NCI-H128 (cell line): ENCODE results near the gene PPIH.
"Not testable (repeated sequence)": the region's sequence is repeated elsewhere in the genome, so short reads cannot be mapped to it uniquely, and the experiment has no call there.

Source experiments
- DNase-seq: peaks from one replicate; lab custom pipeline; 2025; ENCODE audit not compliant: unreplicated experiment; lab: John Stamatoyannopoulos, UW

The PPIH gene

DNA sequence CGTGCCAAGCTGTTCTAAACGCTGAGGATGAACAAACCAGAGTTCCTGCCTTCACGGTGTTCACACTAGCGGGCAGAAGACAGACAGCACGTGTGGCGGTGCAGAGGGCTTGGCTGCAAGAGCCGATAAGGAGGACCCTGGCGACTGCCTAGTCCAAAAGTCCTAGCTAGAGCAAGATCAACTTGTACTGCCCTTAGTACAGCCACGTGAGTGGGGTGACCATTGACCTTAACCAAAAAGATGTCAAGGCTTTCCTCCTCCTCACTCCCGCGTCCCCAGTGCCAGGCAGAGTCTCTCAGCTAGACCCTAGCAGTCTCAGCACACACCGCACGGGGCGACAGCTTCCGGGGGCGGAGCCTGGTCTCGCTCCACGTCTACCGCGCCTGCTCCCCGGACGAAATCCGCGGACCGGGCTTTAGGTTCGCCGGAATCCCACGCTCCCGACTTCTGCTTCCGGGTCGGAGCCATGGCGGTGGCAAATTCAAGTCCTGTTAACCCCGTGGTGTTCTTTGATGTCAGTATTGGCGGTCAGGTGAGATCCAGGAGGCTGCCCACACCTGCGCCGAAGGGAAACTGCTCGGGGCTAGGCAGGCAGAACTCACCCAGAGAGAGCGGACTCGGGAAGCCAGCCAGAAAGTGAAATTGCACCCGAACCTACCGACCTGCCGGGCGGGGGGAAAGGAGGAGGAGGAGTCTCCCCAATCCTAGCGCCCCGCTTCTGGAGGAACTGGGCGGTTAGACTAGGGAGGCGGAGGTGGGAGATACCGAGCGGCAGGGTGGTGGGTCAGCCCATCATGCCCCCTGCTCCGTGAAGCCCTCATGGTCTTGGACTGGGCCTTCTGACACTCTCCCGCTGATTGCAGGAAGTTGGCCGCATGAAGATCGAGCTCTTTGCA, at the start of gene PPIH:
TSS of gene PPIH (plus strand) at position 443 of the 896 bp plus-strand sequence. CDS start at position 467, 24 bp downstream.
- DNase-seq, result peak; percentile 94

DNA sequence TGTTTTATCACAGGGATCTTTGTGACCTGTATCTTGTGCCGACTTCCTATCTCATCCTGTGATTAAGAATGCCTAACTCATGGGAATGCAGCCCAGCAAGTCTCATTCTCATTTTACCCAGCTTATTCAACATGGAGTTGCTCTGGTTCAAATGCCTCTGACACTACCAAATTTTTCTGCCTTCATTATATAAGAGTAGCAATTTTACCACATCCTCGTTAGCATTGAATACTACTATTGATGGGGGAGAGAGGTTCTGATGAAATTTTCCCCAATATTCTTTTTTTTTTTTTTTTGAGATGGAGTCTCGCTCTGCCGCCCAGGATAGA, 44.5 kb upstream of the PPIH start:
- no peak for DNase-seq

- no peak for DNase-seq
Observed at GRCh38 chr1:42618866-42619265, 39.4 kb upstream of the PPIH start.

DNA sequence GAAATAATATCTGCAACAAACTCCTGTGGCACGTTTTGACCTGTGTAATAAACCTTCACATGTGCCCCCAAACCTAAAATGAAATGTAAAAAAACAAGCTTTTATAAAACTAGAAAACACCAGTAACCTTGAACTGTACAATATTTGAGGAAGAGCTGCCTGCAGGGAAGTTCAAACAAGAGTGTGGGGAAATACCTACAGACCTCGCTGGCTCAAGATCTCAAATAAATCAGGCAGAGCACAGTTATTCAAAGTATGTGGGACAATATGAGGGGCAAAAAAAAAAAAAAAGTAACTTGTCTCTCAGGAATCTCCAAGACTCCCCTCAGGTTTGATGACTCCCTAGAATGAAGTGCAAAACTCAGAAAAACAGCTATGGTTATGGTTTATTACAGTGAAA, 37.9 kb upstream of the PPIH start:
- no peak for DNase-seq

- DNase-seq, result not testable (repeated sequence)
Observed at GRCh38 chr1:42621180-42621579, 37.0 kb upstream of the PPIH start.

- not testable (repeated sequence) for DNase-seq
Observed at GRCh38 chr1:42627205-42627604, 31.0 kb upstream of the PPIH start.

DNA sequence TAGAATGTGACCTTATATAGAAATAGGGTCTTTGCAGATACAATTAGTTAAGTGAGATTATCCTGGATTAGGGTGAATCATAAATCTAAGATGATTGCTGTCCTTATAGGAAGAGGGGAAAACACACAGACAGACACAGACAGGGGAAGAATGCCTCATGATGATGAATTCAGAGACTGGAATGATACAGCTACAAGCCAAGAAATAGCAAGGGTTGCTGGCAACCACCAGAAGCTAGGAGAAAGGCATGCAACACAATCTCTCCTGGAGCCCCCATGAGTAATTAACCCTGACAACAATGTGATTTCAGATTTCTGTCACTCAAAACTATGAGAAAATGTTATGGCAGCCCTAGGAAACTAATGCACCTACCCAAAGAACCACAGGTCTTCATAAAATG, 19.1 kb upstream of the PPIH start:
- DNase-seq, result no peak

DNA sequence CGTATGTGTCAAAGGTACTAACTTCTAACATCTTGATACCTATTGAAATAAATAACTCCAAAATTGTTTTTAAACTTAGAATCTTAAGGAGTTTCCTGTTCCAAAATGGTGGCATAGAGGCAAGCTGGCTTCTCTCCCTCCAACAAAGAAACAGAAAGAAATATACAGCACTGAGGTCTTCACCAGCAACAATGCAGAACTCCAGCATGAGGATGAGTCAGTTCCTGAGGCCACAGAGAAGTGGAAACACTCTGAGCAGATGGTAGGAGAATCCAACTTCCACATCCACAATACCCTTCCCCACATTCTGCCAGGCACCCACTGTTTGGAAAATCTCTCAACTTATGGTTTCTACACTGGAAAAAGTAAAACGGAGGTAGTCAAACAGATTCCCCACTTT, 12.2 kb upstream of the PPIH start:
- DNase-seq, result no peak

DNA sequence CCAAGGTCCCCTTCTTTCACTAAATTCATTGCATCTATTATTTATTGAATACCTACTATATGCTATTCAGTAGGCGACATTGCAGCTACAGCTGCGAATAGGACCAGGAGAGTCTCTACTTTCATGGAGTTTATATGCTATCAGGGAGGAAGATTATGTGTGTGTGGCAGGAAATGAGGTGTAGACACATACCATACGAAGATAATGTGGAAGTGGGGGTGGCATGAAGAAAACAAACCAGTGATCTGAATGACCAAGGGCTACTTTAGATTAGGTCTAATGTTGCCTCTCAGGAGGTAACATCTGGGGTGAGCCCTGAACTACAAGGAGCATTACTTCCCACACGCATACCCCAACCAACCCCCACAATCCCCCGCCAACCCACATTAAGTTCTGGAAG, 1.0 kb upstream of the PPIH start:
- DNase-seq, result no peak

- DNase-seq, result no peak
Observed at GRCh38 chr1:42658877-42659337, 684 bp downstream of the PPIH start.

- no peak for DNase-seq
Observed at GRCh38 chr1:42660907-42661500, 2.8 kb downstream of the PPIH start.

GRCh38 chr1:42669936-42670335, 11.7 kb downstream of the PPIH start:
- DNase-seq, result no peak

- DNase-seq, result no peak
Observed at GRCh38 chr1:42670425-42670824, 12.2 kb downstream of the PPIH start.

DNA sequence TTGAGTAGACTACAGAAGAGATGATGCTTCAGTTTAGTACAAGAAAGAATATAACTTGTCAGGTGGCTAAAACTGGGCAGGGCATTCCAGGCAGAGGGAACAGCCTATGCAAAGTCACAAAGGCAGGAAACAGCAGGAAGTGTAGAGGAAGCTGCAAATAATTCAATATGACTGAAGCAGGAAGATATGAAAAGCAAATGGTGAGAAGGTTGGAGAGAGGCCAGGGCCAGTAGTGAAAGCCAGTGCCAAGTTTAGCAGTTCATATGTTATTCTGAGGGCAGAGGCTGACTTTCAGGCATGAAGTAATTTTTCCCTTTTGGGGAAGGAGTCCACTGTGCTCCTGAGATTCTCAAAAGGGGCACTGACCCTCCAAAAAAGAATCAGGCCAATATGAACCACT, 16.0 kb downstream of the PPIH start:
- DNase-seq, result no peak

DNA sequence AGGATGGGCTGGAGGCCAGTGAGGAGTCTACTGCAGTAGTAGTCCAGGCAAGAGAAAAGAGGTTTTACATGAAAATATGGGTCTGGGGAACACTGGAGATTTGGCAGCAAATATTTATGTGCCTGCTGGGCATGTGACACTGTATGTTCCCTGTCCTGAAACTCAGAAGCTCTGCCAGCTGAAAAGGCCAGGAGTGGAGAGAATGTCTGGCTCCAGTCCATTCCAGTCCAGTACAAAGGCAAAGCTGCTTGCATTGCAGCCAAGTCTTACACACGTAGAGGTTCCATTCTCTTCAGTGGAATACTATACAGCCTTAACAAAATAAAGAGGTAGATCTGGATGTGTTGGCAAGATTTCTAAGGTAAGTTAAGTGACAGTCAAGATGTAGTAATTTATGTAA, 16.5 kb downstream of the PPIH start:
- no peak for DNase-seq

DNA sequence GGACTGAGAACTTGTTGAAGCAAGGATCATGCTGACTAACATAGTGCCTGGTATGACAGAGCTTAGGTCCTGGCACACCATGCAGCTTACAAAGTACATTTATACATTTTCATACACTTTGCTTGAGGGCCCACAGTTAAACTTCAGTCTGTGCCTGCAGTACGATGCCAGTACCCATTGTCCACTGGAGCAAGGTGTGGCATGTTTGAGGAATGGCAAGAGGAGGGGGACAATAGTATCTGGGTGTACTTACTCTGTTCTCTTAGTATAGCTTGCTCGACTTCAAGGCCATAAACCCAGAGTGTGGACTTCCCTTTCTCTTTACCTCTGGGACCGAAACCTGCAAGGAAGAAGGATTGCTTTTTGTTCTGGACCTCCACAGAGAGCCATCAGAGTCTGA, 17.2 kb downstream of the PPIH start:
- no peak for DNase-seq

- no peak for DNase-seq
Observed at GRCh38 chr1:42676534-42677087, 18.4 kb downstream of the PPIH start.

GRCh38 chr1:42679364-42679983, 21.3 kb downstream of the PPIH start:
- no peak for DNase-seq

- no peak for DNase-seq
Observed at GRCh38 chr1:42680055-42680454, 21.8 kb downstream of the PPIH start.

- no peak for DNase-seq
Observed at GRCh38 chr1:42680921-42681683, 22.9 kb downstream of the PPIH start.
